ENCODE results near the gene CDK3.
"Not testable (repeated sequence)": the region's sequence is repeated elsewhere in the genome, so short reads cannot be mapped to it uniquely, and the experiment has no call there.

The CDK3 gene

GRCh38 chr17:76039121-76039520, 38.5 kb downstream of the CDK3 start:
- no peak for DNase-seq (ENCODE audit: low read depth)

DNA sequence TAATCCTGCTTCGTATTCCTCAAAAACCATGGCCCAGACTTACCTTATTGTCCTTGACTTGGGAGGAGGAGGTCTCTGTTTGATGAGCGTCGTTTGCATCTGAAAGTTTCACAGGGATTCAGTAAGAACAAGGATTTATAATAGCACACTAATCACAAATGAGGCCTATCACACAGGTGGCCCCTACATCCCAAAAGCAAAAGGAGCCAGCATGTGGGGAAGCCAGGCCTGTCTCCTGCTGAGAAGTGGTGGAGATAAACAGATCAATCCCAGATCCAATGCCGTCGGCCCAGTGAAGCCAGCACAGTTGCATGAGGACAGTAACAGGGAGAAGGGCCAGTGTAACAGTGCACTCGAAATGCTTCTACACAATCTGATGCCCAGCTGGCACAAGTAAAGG, 39.7 kb downstream of the CDK3 start:
- DNase-seq (ENCODE audit: low read depth), result no peak

DNA sequence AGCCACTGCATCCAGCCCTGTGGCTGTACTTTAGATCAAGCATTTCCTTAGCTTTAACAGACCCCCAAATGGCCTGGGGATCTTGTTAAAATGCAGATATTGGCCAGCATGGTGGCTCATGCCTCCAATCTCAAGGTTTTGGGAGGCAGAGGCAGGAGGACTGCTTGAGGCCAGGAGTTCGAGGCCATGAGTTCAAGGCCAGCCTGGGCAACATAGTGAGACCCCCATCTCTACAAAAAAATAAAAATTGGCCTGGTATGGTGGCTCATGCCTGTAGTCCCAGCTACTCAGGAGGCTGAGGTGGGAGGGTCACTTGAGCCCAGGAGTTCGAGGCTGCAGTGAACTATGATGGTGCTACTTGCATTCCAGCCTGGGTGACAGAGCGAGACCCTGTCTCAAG, 42.2 kb downstream of the CDK3 start:
- not testable (repeated sequence) for DNase-seq (ENCODE audit: low read depth)

- DNase-seq (ENCODE audit: low read depth), result not testable (repeated sequence)
Observed at GRCh38 chr17:76044475-76045007, 43.9 kb downstream of the CDK3 start.

GRCh38 chr17:76046064-76046463, 45.4 kb downstream of the CDK3 start:
- DNase-seq (ENCODE audit: low read depth), result no peak

DNA sequence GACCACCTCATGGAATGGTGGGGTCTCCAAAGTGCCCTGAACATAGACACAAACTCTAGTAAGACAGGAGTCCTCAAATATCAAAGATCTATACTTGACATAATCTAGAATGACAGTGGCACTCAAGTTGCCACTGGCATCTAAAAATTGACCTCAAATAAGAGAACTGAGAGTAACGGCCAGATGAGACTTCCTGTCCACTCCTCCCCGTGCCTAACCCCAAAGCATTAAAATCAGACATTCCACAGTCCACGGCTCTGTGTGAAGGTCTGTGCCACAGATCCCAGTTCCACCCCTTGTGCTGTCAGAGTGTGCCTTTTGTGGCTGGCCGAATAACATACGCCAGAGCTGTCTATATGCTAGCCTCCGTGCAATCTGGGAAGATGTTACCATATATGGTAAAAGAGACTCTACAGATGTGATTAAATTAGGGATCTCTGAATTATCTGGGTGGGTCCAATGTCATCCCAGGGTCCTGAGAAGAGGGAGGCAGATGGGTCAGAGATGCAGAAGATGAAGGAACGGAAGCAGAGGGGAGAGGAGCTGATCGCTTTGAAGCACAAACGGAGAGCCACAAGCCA, 47.5 kb downstream of the CDK3 start:
- no peak for DNase-seq (ENCODE audit: low read depth)

DNA sequence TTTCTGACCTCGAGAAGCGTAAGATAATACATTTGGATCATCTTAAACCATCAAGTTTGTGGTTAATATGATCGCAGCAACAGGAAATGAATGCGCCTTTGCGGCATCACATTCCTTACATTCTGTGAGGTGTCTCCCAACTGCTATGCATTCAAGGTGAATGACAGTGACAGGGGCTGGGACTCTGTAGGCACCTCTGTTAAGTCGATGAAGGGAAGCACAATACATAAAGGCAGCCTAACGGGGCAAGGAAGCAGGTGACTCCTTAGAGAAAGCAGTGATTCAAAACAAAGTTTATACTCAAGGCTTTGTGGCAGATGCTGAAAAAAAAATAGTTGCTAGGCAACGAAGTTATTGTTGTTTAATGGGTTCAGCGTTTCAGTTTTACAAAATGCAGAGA, 48.1 kb downstream of the CDK3 start:
- no peak for DNase-seq (ENCODE audit: low read depth)

DNA sequence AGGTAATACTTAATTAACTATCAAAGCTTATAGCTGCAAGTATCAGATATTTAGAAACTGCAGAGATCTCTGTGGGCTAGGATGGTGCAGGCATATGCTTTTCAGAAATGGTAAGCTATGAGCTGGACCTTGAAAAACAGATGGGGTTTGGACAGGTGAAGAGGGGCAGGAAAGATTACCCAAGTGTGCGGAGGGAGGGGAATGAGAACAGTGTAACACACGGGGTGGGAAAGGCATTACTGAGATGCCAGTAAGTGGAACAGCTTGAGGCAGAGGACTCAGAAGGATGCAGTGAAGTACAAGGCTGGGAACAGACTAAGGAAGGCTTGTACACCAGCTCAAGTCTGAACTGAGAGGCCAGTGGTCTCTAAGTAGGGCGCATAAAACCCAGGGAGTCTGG, 48.6 kb downstream of the CDK3 start:
- DNase-seq (ENCODE audit: low read depth), result no peak

DNA sequence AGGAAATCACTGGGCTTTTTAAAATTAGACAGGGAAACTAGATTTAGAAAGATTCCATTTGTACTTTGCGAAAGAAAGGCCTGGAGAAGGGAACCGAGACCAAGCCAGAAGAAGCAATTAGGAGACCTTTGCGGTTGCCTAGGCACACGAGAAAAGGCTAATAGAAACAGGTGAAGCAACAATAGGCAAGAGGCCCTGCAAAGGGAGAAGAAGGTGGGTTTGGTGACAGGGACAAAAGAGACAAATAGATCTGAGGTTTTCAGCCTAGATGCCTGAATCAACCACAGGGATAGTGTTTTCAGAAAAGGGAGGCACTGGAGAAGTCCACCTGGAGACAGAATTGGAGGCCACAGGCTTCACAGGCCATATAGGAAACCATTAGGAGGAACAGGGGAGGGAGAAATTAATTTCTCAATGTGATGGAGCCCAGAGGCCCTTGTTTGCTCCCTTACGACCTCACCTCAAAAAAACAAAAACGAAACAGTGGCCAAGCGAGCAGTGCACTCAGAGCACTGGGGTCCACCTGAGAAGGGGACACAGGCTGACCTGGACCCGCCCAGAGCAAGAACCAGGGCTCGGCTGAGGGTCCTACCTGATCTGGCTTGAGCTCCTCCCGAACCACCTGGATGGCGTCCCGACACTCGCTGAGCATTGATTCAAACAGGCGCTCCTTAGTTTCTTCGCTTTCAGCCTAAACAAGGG, 49.3 kb downstream of the CDK3 start:
- DNase-seq (ENCODE audit: low read depth), result no peak

DNA sequence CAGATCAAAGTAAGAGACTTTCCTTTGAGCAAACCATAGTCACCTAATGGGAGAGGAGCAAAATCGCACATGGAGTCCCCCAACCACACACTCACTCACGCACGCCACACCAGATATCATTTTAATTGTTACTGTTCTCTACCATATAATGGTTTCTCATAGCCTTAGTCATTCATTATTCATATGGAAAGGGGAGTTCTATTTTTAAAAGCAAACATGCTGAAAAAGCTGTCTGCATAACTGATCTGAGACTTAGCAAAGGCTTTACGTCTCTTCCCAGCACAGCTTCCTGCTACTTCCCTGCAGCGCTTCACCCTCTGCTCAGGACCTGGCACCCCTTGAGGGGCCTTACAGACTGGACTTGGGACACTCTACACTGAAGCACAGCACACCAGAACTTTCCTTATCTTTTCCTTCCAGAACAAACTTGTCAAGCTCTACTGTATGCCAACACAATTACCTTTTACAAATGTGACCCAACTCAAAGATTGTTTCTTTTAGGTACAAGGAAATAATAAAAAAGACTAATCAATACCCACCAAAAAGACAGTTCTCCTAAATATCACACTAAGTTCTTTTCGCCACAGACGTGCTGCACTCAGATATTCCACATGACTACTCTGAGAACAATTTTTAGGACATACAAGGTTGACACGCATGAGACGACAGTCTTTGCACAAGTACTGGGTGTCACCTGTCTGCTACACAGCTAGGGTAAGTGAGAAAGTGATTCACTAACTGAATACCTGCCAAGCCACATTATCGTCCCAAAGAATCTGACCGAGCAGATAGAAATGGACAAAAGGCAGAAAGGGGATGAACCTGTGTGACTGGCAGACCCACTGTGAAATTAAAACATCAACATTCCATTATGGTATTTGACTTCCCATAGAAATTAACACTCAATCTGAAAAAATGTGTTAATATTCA, 50.1 kb downstream of the CDK3 start:
- DNase-seq (ENCODE audit: low read depth), result no peak

DNA sequence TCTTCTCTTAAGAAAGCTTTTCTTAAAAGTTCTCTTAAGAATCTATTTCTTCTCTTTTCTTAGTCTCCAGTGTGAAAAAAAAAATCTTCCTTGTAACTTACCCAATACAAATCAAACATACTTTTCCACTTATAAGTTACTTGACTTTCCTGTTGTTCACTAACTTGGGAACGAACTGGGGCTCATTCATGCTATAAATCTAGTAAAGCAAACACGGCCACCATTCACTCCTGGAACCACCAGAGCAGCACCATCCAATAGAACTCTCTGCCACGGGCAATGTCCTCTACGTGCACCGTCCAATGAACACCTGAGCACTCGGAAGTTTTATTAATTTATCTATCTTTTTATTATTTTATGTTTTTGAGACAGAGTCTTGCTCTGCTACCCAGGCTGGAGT, 50.9 kb downstream of the CDK3 start:
- no peak for DNase-seq (ENCODE audit: low read depth)

- no peak for DNase-seq (ENCODE audit: low read depth)
Observed at GRCh38 chr17:76053246-76054111, 52.8 kb downstream of the CDK3 start.

DNA sequence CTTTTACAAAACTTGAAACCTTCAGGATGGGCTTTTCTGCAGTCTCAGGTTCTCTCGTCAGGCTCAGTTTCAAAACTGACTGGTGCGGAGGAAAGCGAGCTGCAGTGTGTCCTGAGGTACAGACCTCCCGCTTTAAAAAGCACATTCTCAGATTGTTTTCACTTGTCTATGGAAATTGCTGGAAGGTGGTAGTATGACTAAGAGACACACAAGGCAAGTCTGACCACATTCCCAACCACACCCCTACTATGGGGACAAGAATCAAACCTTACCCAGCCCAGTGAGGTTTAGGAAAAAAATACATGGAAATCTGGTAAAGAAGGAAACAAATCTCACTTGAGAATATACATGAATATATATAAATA, 53.4 kb downstream of the CDK3 start:
- DNase-seq (ENCODE audit: low read depth), result no peak

All from HS-27A (cell line).